SW 1271 (cell line): ENCODE data around the gene RPIA.
A peak's percentile ranks its signal among the peaks of the same experiment; 100 is the strongest.
"Not testable (repeated sequence)": the region's sequence is repeated elsewhere in the genome, so short reads cannot be mapped to it uniquely, and the experiment has no call there.

Source experiments
- DNase-seq, 2 experiments: peaks; one replicate each; lab custom pipeline; 2025; lab: John Stamatoyannopoulos, UW

RPIA gene

DNA sequence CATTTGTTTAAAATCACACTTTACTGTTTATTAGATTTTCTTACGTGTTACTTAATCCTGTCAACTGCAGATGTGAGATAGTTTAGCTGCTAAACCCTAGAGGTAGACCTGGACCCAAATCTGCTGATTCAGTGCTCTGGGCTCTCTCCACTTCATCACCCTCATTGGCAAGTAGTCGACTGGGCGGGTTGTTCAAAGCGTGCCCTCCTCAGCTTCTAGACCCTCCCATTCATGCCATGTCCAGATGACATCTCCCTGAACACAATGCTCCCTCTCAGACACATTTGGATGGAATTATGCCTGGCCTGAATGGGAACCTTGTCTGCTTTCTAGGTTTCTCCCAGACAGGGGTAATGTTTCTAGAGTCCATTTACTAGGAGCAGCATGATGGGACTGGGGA is 43.7 kb downstream of the RPIA start:
- no peak for DNase-seq

DNA sequence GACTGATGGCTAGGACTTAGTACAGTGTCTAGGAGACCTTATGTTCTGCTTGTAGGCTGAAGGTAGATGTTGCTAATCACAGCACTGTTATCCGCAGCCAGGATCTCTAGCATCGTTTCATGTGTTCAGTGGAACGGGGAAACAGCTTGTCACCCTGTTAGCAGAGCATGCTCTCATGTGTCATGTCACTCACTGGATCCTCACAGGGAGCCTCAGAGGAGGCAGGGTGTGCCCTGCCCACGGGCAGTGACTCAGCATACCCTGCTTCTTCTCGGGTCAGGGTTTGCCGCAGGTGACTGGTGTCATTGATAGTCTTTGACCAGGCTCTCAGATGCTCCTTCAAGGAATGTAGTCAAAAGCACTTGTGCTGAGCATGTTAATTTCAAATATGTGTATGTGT is 44.4 kb downstream of the RPIA start:
- DNase-seq, result no peak

DNA sequence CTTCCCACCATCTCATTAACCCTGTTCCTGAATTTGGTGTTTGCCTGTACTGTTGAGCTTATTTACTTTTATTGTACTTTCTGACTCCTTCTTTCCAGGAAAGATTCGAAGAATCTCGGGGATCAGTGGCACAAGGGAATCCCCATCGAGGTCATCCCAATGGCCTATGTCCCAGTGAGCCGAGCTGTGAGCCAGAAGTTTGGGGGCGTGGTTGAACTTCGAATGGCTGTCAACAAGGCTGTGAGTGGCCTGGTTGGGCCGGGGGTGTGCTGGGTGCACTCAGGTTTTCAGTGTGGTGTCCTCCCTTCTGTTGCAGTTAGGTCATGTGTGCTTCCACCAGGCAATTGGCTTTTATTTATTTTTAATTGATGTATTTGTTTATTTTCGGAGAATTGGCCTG is 45.0 kb downstream of the RPIA start:
- no peak for DNase-seq

DNA sequence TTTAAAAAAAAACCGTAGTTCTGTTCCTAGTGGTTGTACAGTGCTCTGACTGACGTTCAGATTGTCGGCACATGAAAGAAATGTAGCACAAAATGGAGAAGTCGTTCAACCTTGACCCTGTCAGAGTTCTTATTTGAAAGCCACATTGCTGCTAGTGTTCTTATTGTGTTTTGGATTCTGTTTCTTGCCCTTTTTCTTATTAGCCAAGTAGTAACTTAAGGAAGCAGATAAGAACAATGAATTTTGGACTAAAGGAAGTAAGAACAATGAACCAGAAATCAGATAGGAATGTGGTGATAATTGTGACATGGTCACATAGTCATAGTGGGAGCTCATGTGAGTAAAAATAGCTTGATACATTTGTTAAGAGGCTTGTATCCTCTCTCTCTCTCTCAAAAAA is 45.9 kb downstream of the RPIA start:
- no peak for DNase-seq

DNA sequence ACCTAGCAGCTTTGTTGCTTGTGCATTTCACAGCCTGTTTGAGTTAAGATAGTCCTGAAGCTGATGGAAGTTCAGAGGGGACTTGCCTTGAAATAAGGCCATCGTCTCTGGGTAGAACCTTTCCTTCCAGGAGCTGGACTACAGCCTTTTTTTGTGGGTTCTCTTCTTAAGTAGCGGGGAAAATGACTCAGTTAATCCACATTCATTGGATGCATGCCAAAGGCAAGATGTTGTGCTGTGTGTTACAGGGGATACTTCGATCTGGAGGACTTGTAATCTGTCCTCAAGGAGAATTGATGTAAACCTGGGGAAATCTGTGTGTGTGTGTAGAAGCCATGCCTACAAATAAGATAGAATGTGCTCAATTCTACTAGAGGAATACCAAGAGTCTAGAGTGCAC is 46.8 kb downstream of the RPIA start:
- no peak for DNase-seq

DNA sequence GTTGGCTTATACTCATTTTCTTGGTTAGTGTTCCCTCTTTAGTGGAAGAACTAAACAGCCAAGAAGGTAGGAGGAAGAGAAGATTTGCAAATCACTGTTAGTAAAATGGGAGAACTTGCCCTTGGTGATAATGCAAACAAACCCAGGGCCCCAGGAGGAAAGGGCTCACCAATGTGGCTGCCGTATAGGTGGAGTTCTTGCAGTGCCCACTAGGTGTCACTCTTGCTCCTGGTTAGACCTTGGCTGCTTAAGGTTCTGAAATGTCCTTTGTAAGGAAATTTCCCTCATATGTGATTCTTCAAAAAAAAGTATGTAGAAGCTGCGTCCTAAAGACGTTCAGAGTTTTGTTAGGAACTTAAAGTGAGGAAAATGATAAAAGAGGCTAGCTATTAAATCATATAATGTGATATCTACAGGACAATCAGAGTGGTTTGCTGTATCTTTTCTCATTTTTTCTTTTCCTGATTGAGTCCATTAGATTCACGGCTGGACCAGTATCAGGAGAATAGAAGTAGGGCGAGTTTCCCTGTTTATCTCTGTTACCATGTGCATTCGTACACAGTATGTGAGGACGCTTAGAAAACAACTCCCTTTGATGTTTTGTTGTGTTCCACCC is 48.6 kb downstream of the RPIA start:
- DNase-seq, result peak in 1 of 2 experiments; percentile 54

DNA sequence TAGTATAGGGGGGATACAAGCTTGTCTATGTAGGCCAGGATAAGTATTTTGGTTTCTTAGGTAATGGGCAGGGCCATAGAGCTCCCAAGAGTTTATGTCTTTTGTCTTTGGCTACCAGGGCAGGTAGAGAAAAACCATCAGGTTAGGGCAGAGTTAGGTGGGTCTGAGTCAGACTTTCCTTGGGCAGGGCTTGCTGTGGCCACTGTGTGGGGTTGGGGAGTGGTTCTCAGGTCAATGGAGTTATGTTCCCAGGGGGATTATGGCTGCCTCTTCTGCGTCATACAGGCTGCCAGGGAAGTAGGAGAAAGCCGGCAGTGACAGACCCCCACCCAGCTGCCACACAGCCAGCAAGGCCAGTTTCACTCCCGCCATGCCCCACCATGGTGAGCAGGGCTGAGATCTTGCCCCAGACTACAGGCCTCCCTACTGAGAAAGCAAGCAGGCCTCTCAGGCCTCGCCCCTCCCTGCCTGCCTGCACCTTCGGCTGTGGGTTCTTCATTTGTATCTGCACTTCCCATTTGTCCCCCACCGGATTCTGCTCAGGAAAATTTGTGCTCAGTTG is 55.5 kb downstream of the RPIA start:
- no peak for DNase-seq

DNA sequence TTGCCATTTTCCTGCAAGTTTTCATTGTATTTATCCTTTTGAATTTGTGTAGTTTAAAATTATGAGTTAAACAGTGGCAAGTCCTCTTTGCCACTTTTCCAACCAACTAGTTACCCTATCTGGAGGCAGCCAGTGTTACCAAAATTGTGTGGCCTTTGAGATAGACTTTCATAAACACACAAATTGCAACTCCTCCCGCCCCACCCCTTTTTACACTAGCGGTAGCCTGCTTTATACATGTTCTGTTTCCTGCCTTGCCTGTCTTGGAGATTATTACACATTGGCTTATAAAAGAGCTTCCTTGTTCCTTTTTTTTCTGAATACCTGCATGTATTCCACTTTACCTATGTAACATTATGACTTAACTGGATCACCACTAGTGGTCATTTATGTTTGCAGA is 56.5 kb downstream of the RPIA start:
- DNase-seq, result no peak

DNA sequence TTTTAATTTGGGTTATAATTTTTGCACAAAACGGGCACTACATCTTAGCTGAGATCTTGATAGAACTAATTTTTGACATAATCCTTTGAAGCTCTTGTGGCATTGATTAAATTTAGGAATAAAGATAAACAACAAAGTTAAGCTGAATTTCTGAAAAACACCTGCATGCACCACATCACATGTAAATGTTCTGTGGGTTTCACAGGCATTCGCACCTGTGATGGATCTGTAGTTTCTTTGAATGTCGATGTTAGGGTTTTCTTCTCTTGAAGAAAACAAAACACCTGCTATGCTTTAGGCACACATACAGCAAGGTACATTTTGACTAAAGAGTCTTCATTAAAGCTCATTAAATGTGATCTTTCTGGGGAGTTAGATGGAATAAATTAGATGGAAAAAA is 60.3 kb downstream of the RPIA start:
- DNase-seq, result no peak

DNA sequence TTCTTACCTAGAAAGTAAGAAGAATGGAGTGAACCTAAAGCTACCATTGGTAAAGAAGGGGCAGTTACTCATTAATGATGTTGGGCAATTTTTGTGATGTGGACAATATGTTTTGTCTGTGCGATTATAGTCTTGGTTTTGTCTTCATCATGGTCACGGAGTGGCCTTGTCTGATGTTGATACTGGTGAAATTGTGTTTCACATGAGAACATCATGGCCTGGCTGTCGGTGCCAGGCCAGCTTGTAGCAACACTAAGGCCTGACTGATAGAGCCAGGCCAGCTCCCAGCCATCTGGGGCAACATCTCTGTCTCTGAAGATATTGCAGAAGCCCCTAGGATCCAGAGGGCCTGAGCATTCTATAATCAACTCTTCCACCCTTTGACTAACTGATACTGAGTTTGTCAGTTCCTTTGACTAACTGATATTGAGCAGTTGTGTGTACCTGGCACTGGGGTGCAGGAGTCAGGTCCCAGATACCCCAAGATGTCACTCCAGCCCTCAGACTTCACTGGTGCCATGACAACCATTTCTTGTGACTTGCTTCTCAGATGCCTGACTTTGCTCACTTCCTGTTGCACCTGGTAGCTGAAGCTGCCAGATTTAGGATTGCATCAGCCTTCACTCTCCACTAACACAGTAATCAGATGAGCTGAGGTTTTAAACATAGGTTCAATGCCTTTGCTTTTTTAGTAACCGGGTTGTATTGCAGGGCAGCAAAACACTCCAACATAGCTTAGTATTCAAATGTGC is 62.5 kb downstream of the RPIA start:
- no peak for DNase-seq

DNA sequence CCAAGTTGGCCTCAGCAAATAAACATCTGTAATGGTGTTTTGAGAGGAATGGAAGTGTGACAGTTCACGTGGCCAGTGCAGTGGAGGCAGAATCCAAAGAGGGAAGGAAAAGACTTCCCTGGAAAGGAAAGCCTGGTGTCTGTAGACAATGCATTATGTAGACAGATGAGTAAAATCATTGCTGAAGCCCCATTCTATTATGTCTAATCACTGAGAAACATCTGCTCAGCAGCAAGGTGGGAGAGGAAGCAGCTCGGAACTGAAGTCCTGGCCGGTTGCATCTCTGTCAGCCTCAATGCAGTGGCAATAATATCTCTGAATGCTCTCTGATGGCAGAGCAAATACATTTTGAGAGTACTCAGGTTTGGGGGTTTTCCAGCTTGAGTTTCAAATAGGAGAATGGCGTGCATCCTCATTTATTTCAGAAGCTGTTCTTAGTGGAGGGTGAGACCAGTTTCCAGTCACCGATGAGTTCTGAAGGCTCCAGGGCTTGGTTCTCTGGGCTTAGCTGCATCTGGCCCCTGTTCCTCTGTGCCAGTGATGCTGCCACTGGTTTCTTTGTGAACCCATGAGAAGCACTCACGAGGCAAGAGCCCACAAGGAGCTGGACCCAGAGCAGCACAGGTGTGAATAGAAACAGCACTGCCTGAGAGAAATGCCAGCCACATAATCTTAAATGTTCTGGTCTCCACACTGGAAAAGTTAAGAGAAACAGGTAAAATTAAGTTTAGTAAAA is 63.3 kb downstream of the RPIA start:
- DNase-seq, result no peak

DNA sequence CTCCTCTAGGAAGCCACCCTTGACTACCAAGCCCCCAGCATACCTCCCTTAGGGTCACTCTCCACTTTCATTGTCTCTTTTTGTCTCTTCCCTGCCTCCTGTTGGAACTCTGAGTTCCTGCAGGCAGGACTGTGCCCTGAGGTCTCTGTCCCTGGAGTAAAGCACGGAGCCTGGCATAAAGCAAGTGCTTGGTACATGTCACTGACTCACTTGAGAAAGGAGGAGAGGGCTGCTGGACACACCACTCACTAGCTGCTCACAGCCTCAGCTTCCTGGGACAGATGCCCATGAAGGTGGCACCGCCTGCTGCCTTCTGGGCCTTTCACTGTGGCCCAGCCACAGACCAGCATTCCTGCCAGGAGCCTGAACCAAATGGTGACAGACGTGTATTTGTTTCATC is 64.4 kb downstream of the RPIA start:
- no peak for DNase-seq

DNA sequence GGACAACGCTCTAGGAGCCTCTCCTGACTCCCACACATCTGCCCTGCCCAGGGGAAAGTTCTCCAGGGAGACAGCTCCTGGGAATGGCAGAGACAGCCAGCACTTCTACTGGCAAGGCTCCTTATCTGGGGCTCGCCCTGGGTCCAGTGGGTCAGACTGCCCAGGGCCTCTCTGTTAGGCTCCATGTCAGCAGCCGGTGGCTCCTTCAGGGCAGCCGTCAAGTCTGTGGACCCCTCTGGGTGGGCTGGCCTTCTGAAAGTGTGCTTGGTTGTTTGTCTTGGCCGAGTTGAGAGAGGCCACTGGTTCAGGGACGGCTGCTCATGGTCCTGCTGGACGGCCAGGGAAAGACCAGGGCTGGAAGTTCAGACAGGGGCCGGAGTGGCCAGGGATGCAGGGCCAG is 65.6 kb downstream of the RPIA start:
- no peak for DNase-seq

DNA sequence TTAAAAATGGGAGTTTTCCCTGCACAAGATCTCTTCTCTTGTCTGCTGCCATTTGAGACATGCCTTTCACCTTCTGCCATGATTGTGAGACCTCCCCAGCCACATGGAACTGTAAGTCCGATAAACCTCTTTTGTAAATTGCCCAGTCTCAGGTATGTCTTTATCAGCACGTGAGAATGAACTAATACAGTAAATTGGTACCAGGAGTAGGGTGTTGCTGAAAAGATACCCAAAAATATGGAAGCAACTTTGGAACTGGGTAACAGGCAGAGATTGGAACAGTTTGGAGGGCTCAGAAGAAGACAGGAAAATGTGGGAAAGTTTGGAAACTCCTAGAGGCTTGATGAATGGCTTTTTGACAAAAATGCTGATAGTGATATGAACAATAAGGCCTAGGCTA is 67.2 kb downstream of the RPIA start:
- DNase-seq, result not testable (repeated sequence)

DNA sequence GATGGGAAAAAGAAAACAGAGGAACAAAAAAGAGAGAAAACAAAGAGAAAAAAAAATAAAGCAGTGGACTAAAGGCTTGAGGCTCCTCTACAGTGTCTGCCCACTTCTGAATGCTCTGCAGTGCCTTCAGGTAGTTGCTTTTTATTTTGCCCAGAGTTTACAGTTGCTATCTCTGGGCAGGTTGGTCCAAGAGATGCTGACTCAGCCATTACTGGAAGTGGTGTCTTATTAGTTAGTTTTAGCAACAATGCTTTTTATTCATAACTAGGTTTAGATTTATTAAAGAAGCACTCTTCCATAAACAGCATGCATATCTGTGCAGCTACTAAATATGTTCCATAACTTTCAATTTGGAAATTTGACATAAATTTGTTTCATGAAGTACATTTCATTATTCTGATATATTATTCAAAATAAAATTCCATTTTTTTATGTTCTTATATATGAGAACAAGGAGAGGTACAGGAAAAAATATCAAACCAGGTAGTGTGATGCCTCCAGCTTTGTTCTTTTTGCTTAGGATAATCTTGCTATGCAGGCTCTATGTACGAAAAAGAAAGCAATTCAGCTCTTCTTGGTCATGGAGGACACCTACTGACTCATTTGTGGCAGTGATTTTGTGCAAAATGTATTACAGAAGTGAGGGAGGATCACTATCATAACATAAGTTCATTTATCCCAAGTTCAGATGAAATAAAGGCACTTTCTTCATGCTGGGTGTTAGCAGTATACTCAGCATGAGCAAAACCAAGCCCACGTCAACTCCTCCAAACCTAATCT is 69.5 kb downstream of the RPIA start:
- no peak for DNase-seq

DNA sequence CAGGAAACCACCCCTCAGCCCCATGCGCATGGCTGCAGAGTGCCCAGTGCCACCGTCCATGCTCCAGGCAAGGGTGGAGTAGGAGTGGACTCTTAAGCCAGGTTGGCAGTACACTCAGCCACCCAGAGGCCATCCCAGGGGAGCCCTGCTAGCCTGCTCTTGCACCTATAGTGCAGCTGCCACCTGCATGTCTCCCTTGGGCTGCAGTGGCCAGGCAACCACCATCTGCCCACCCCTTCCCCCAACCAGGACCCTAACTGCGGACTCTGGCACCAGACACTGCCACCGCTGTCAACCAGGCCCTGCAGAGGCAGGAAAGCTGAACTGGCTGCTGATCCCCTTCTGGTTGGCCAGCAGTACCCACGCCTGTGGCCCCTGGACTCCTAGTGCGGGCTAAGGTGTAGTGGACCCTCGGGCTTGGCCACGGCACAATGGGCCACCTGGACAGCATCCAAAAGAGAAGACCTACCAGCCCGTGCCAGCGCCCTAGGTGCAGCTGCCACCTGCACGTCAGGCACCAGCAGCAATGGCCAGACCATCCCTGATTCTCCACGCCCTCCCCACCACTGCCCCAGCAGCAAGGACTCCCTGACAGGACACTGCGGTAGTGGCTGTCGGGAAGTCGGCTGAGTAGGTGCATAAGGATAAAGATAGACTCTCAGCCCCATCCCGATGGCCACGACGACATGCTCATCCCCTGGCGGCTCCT is 72.8 kb downstream of the RPIA start:
- no peak for DNase-seq

DNA sequence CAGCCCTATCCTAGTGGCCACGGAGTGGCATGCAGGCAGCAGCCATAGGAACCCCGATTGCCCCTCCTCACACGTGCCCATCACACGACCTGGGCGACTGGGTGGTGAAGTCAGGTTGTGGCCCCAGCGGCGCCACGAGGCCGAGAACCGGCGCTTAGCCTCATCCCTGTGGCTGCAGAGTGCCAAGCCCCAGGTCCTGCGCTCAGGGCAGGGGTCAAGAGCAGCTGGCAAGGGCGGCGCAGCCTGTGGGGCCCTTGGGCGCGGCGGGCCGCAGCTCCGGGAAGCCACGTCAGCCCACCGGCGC is 73.3 kb downstream of the RPIA start:
- no peak for DNase-seq

DNA sequence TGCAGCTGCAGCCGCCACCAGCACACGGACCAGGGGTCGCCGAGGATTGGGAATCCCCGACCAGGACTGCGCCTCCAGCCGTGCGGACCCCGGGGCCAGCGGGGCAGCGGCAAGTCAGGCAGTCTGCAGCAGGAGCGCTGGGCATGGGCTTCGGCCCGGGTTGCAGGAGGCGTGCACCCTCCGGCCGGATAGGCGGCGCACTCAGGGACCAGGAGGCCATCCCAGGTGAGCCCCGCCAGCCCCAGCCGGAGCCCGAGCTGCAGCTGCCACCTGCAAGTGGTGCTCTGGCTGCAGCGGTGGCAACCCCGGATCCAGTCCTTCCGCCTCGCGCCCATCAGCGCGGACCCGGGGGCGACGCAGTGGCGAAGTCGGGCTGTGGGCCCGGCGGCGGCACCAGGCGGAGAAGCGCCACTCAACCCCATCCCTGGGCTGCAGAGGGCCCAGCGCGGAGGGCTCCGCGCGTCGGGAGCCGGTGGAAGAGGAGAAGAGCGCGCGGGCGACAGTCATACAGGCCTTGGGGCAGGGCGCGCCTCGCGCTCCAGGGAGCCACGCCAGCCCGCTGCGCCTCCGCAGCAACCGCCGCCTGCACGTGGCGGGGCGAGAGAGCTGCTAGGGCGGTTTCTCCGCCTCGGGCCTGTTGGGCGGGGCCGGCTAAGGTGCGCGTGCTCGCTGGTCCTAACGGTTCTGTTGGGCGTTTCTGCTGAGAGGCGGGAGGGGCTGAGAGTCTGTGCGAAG is 73.8 kb downstream of the RPIA start:
- peak; percentile 32 to 74 for DNase-seq

DNA sequence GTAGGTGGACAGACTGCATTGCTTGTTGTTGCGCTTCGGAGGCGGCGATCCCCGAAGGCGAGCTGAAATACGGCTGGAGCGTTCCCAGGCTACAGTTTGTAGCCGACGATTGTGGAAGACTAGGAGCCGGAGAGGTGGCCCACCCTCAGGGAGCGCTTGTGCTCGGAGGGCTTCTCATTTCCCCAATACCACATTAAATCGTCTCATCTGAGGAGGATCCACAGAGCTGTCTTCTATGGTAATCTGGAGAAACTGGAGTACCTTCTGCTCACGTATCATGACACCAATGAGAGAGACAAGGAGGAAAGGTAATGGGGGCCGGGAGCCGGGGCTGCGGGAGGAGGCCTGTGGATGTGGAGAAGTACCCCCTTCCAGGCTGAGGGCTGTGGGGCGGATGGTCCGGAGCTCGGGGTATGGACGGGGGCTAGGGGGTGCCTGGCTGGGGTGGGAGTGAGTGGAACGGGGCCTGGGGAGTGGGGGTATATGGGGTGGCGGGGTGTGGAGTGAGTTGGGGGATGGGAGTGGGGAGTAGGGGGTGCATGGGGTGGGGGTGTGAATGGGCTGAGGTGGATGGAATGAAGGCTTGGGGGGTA is 74.5 kb downstream of the RPIA start:
- not testable (repeated sequence) for DNase-seq

DNA sequence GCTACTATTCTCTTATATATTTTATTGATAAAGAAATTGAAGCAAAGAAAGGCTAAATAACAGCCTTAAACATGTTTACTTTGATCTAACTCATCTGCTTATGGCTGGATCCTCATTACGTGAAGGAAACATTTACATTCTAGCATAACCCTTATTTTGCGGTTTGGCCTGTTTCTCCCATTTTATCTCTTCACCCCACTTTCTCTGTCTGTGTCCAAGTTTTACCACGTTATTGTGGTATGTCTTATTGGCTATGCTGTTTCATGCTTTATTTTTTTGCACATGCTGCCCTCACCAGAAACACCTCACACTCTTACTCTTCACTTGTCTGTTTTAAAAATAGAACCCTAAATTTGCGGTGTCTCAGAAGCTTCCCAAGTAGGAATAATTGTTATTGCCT is 78.5 kb downstream of the RPIA start:
- no peak for DNase-seq
